Left lung (tissue), 10 donors: ENCODE data around the gene NMB. TPM values are rescaled to one million over a fixed set of nuclear protein-coding genes. Genes with fewer than 3 reads are reported as not detected.

ENCODE experiments used
- ATAC-seq: fragments of 200-7000 bp; cut with Tn5 transposase; one replicate; pipeline ENCODE4 v1.9.1; 2020; ENCODE audit warnings: moderate library complexity
- DNase-seq, 4 donors: peaks; one replicate each; pipeline ENCODE4 v3.0.0-alpha.2; 2013 to 2020
- H3K27ac ChIP-seq, 2 donors: fragments of 200-600 bp; sonication (generic) in 1 of 2; one replicate each; pipeline versions ENCODE4 v1.5.0 to v1.8.0; 2020 to 2021
- H3K27me3 ChIP-seq, 2 donors: fragments of 200-600 bp; sonication (generic) in 1 of 2; one replicate each; pipeline versions ENCODE4 v1.5.0 to v1.8.0; 2020 to 2021
- H3K36me3 ChIP-seq, 2 donors: fragments of 200-600 bp; sonication (generic) in 1 of 2; one replicate each; pipeline versions ENCODE4 v1.5.0 to v1.8.0; 2020 to 2021
- H3K4me1 ChIP-seq, 2 donors: fragments of 200-600 bp; one replicate each; pipeline ENCODE4 v1.8.0; 2021
- H3K4me3 ChIP-seq, 2 donors: fragments of 200-600 bp; sonication (generic) in 1 of 2; one replicate each; pipeline versions ENCODE4 v1.5.0 to v1.8.0; 2020 to 2021; ENCODE audit warnings: mild to moderate bottlenecking in 1 of 2
- H3K9me3 ChIP-seq, 2 donors: fragments of 200-600 bp; sonication (generic) in 1 of 2; one replicate each; pipeline versions ENCODE4 v1.5.0 to v1.8.0; 2020 to 2021
- CTCF ChIP-seq, 2 donors: fragments of 200-600 bp; sonication (generic) in 1 of 2; IDR thresholded peaks; one replicate each; pipeline versions ENCODE4 v1.5.0 to v1.8.0; 2021; ENCODE audit warnings: antibody characterized with exemption in 2 of 2
- intact Hi-C, 2 donors: fragments of 100-400 bp; cut with DNase I; formaldehyde crosslinking; loops; one replicate each; pipeline versions ENCODE4 v1.11.2 to v1.14.2; 2022
- polyA plus RNA-seq, 6 donors: library from polyadenylated mRNA; unstranded; fragments of 120-200 nt; gene quantifications; one replicate each; pipeline ENCODE4 v1.2.1, GENCODE V29; 2013; ENCODE audit not compliant: insufficient read length in 6 of 6
- total RNA-seq, 2 donors: library from RNA; stranded (reverse); fragmentation: NEBNext Ultra II Directional; extraction: Animal tissue kit (Norgen Biotek cat#: 25700); gene quantifications; one replicate each; pipeline ENCODE4 v1.2.1, GENCODE V29; 2021
- donor health status: DM: no; HTN: yes; CAD: no.
- donor health status: DM: no; HTN: no; CAD: no.

NMB gene
- total and polyA plus RNA-seq, 8 donors: 3.2 to 10.2 (median 4.5) TPM

GRCh38 chr15:84685304-84685703 lies 27.3 kb upstream of the NMB start:
- peak; percentile 85 for ATAC-seq

GRCh38 chr15:84684092-84684491 lies 26.1 kb upstream of the NMB start:
- peak; percentile 16 for ATAC-seq
- Histone ChIP-seq H3K36me3 (peaks cover 0 to 84% of the 10 kb centered on the region in 2 donors), H3K27me3 (no peaks in the 10 kb centered on the region)

More at GRCh38 chr15:84685304-84685703, 27.3 kb upstream of the NMB start:
- Histone ChIP-seq H3K27me3 (no peaks in the 10 kb centered on the region), H3K4me3 (no peak overlapping the region), H3K4me1 (peaks cover 0 to 23% of the 10 kb centered on the region in 2 donors), H3K9me3 (no peaks in the 10 kb centered on the region), H3K27ac (no peak overlapping the region), H3K36me3 (peaks cover 0 to 84% of the 10 kb centered on the region in 2 donors)
- peak in 1 of 4 donors; percentile 50 for DNase-seq
- no peak for TF ChIP-seq CTCF (IDR thresholded peaks at IDR 0.05)
- intact Hi-C loops: no loop called here

GRCh38 chr15:84681831-84682230 lies 23.8 kb upstream of the NMB start:
- no peak overlapping the region for H3K4me3 ChIP-seq
- intact Hi-C loops: no loop called here
- ATAC-seq (peak; percentile 40), DNase-seq (no peak)
- TF ChIP-seq CTCF (IDR thresholded peaks at IDR 0.05): no peak
- H3K9me3 ChIP-seq: no peaks in the 10 kb centered on the region
- H3K36me3 ChIP-seq: peaks cover 0 to 85% of the 10 kb centered on the region in 2 donors
- H3K27me3 ChIP-seq: no peaks in the 10 kb centered on the region
- H3K4me1 ChIP-seq: peaks cover 0 to 23% of the 10 kb centered on the region in 2 donors
- H3K27ac ChIP-seq: no peak overlapping the region

More at GRCh38 chr15:84684092-84684491, 26.1 kb upstream of the NMB start:
- H3K9me3 ChIP-seq: no peaks in the 10 kb centered on the region
- no peak overlapping the region for H3K27ac ChIP-seq
- intact Hi-C loops: no loop called here
- no peak for DNase-seq
- peaks cover 0 to 23% of the 10 kb centered on the region in 2 donors for H3K4me1 ChIP-seq
- H3K4me3 ChIP-seq: no peak overlapping the region
- no peak for TF ChIP-seq CTCF (IDR thresholded peaks at IDR 0.05)

- no peaks in the 10 kb centered on the region for H3K27me3 ChIP-seq
- H3K27ac ChIP-seq: no peak overlapping the region
- no peaks in the 10 kb centered on the region for H3K4me1 ChIP-seq
- no peak overlapping the region for H3K4me3 ChIP-seq
- no peak for DNase-seq
- TF ChIP-seq CTCF (IDR thresholded peaks at IDR 0.05): no peak
- no peaks in the 10 kb centered on the region for H3K9me3 ChIP-seq
- intact Hi-C loops: no loop called here
- ATAC-seq: peak; percentile 67
- H3K36me3 ChIP-seq: peaks cover 0 to 81% of the 10 kb centered on the region in 2 donors
Measured at GRCh38 chr15:84671211-84671610, 13.2 kb upstream of the NMB start.

- no peak overlapping the region for H3K27ac ChIP-seq
- TF ChIP-seq CTCF (IDR thresholded peaks at IDR 0.05): no peak
- peaks cover 0 to 83% of the 10 kb centered on the region in 2 donors for H3K36me3 ChIP-seq
Measured at GRCh38 chr15:84669726-84670125, 11.7 kb upstream of the NMB start.

More at GRCh38 chr15:84669726-84670125, 11.7 kb upstream of the NMB start:
- no peak for DNase-seq
- H3K4me1 ChIP-seq: no peaks in the 10 kb centered on the region
- no peaks in the 10 kb centered on the region for H3K9me3 ChIP-seq
- no peak overlapping the region for H3K4me3 ChIP-seq
- no peaks in the 10 kb centered on the region for H3K27me3 ChIP-seq
- intact Hi-C loops: no loop called here
- ATAC-seq: no peak
